GM12873 (cell line): ENCODE results near the gene TNC.

Experiments used
- CTCF ChIP-seq: IDR thresholded peaks from 2 replicates; pipeline ENCODE4 v1.5.1; 2012; ENCODE audit warnings: low read depth, mild to moderate bottlenecking, moderate library complexity, low read length, control low read depth; ENCODE audit not compliant: insufficient read depth; ENCODE audit errors: missing control alignments

The TNC gene

GRCh38 chr9:115022760-115023434 lies 95.1 kb downstream of the TNC start:
- no peak for TF ChIP-seq CTCF

GRCh38 chr9:115018547-115019435 lies 99.2 kb downstream of the TNC start:
- no peak for TF ChIP-seq CTCF

- no peak for TF ChIP-seq CTCF
These were observed 101.6 kb downstream of the TNC start for GRCh38 chr9:115016344-115016743.

GRCh38 chr9:115015018-115015635 lies 102.8 kb downstream of the TNC start:
- TF ChIP-seq CTCF: peak; percentile 61

GRCh38 chr9:115014438-115014837 lies 103.5 kb downstream of the TNC start:
- TF ChIP-seq CTCF: no peak

GRCh38 chr9:115013998-115014397 lies 104.0 kb downstream of the TNC start:
- TF ChIP-seq CTCF: peak; percentile 80

- TF ChIP-seq CTCF: no peak
These were observed 105.5 kb downstream of the TNC start for GRCh38 chr9:115012486-115012885.
